ENCODE data around the gene ZSCAN2.
"Not testable (repeated sequence)": the region's sequence is repeated elsewhere in the genome, so short reads cannot be mapped to it uniquely, and the experiment has no call there.

ZSCAN2 gene

DNA sequence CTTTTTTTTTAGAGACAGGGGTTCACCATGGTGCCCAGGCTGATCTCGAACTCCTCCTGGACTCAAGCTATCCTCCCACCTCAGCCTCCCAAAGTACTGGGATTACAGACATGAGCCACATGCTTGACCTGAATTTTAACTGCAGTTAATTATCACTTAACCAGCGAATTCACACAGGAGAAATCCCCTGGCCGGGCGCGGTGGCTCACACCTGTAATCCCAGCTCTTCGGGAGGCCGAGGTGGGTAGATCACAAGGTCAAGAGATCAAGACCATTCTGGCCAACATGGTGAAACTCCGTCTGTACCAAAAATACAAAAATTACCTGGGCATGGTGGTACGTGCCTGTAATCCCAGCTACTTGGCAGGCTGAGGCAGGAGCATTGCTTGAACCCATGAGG lies 41.1 kb downstream of the ZSCAN2 start:
- not testable (repeated sequence) for DNase-seq (ENCODE audit: low read depth in 2 of 2)

DNA sequence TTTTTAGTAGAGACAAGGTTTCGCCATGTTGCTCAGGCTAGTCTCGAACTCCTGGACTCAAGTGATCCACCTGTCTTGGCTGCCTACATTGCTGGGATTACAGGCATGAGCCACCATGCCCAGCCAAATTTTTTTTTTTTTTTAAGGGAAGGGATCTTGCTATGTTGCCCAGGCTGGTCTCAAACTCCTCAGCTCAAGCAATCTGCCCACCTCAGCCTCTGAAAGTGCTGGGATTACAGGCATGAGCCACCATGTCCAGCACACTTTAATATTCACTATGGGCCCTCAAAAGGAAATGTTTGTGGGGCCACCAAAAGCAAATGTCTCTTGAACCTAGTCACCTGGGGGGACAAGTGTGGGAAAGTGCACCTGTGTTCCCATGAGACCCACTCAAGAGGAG lies 41.8 kb downstream of the ZSCAN2 start:
- not testable (repeated sequence) for DNase-seq (ENCODE audit: low read depth in 2 of 2)

DNA sequence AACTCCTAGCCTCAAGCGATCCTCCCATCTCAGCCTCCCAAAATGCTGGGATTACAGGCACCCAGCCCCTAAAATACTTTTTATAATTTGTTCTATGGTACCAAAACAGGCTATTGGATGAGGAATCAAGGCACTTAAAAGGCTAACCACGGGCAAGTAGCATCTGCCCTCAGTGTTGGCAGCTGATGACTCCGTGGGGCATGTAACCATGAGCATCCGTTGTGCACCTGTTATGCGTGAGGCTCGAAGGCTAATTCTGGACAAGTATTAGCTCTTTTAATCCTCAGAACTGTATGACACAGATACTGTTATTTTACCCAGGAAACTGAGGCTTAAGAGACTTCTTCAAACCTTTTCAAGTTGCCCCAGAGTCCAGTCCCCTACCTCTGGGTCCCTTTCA lies 43.0 kb downstream of the ZSCAN2 start:
- no peak for DNase-seq (ENCODE audit: low read depth in 2 of 2)

DNA sequence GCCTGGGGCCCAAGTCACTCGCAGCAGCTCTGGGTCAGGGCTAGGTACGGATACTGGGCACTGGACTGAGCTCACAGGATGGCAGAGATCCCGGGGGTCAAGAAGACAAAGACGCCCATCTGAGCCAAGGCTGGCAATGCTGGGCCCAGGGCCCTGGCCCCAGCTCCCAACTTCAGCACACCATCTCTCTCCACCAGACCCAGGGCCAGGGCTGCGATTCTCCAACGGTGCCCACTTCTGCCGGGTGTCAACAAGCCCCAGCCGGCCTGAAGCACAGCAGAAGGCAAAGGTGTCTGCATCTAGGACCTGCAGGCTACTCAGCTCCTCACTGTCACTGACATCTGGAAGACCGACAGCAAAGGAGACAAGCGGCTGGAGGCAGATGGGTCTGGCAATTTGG lies 44.7 kb downstream of the ZSCAN2 start:
- no peak for DNase-seq (ENCODE audit: low read depth in 2 of 2)

DNA sequence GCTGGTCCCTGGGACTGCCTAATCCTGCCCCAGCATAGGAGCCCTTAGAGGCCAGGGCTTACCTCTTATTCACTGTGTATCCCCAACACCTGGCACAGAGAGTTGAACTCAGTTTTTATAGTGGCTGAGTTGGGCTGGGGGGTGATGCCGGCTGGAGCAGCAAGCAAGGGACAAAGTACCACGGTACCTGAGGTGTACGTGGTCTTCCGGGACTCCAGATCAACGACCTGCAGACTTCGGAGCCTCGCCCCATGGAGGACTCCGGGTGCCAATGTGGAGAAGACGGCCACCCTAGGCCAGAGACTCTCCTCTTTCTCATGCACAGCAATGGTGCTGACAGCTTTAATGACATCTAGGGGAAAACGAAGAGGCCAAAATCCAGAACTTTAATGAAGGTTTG lies 45.2 kb downstream of the ZSCAN2 start:
- DNase-seq (ENCODE audit: low read depth in 2 of 2), result no peak

DNA sequence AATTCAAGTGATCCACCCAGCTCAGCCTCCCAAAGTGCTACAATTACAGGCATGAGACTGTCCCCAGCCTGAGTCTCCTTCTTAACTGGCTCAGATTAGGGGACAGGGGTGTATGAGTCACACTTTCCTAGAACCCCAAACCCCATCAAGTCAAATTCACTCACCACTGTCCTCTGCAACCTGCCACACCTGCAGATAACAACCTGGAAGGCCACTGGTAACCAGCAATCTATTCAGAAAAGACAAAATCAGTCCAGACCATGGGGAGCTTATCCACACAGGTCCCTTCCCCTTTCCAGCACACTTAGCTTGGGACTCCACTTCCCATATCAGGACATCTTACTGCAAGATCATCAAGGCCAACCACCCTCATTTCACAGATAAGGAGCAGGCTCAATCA lies 46.9 kb downstream of the ZSCAN2 start:
- DNase-seq (ENCODE audit: low read depth in 2 of 2), result no peak

DNA sequence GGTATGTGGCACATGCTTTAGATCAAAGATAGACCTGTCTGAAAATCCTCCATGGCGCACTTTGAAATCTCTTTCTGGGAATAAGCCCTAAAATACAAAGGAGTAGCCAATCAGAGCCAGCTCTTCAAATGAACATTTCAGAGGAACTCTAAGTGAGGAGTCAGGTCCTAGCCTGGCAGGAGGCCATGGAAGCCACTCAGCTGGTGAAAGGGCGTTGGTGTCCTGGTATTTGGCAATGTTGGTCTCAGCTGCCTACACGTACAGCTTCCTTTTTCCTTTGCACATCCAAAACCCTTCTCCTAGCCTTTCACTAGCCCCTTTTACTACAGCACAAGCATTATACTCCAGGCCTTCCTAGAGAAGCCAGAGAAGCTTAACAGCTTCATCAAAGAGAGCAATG lies 47.7 kb downstream of the ZSCAN2 start:
- no peak for DNase-seq (ENCODE audit: low read depth in 2 of 2)

DNA sequence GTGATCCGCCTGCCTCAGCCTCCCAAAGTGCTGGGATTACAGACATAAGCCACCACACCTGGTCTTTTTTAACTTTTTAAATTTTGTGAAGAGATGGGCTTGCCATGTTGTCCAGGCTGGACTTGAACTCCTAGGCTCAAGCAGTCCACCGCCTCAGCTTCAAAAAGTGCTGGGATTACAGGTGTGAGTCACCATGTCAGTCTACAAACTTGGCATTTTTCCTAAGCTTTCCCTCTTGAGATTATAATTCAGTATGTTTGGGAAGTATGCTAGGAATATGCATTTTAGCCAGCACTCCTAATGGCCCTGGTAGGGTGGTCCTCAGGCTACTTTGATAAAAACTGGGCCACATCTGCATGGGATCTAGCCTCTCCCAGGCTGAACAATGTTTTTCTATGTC lies 48.9 kb downstream of the ZSCAN2 start:
- DNase-seq (ENCODE audit: low read depth in 2 of 2), result no peak

DNA sequence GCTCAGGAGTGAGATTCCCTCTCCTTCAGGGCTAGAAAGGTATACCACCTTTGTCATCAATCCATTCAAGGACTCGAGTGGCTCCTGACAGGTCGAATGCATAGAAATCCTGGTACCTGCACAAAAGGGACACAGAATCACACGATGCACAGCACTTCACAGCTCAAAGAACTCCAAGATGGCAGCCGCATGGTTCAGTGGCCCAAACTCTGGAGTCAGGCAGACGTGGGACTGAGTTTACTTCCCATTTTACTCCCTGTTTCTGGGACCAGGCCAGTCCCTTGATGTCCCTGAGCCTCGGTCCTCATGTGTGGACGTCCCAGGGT lies 52.7 kb downstream of the ZSCAN2 start:
- DNase-seq (ENCODE audit: low read depth in 2 of 2), result no peak

DNA sequence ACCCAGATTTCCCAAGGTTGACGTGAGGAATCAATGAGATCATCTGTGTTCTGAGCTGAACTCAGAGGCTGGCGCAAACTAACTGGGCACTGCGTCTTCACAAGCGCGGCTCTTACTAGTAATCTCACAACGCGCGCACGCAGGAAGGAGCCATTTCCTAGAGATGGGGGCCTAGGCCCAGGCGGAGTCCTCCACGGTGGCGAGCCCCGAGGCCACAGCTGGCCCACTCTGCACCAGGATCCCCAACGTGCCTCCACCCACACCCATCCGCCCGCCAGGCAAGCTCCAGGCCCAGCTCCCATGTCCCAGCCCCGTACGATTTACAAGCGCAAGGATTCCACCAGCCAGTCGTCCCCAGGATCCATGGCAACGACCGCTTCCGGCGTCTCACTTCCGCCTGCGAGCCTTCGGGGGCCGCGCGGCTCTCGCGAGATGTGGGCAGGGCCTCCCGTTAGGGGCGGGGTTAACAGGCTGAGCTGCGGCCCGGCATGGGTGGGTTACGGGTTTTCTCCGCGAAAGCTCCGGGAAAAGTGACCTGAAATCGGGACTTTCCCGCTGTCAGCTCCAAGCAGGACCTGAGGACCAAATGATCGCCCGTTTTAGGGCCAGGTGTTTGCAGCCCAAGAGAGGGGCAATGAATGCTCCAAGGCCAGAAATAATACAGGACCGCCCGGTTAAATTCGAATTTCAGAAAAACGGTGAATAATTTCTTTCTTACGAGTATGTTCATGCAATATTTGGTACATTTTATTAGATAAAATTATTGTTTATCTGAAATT lies 53.3 kb downstream of the ZSCAN2 start, which contains the start of gene WDR73:
TSS of gene WDR73 (minus strand) at position 374 of the 779 bp plus-strand sequence. CDS start at position 365, 9 bp downstream.
- DNase-seq (ENCODE audit: low read depth in 2 of 2), result peak; percentile 94 to 96

DNA sequence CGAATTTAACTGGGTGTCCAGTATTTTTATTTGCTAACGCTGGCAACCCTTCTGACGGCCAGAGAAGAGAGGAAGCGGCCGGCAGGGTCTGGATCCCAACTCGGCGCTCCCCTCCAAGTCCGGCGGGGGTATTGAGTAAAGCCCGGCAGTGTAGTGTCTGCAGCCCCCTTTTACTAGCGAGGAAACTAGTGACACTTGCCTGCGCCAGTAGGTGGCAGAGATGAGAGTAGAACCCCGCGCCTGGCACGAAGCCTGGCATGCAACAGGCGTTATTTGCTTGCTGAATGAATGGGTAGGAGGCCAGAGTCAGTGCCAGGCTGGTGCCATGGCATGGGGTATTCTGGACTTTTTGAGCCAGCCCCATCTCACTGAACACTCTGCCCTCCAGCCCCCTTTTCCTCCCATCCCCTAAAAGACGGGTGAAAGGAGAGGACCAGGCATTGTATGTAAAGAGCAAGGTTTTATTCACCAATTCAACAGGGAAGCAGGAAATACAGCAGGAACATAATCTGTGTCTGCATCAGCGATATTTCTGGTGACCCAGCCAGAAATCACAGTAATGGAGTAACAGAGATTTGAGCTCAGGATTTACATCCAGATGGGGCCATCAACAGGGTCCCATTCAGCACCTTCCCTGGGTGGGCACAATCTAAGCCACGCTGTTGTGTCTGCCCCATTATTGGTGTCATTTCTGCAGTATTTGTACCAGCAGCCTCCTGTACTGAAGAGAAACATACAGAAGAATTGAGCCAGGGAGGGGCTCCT lies 54.1 kb downstream of the ZSCAN2 start:
- peak; percentile 60 to 70 for DNase-seq (ENCODE audit: low read depth in 2 of 2)

DNA sequence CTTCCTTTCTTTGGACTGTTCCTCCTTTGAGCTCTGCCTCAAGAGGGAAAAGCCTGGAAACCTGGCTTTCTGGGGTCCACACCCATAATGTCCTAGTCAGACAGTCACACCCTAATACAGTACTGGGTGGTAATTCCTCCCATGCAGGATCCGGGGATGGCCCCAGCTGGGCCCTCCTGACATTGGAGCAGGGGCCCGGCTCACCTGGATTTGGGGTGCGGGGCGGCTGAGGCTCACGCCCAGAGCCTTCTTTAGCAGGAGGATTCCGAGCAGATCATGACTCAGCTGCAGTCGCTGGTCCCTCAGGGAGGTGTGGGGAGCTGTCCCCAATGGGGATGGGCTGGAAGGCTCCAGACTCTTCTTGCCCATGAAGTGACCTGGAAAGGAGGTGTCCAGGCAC lies 56.2 kb downstream of the ZSCAN2 start:
- DNase-seq (ENCODE audit: low read depth in 2 of 2), result no peak

DNA sequence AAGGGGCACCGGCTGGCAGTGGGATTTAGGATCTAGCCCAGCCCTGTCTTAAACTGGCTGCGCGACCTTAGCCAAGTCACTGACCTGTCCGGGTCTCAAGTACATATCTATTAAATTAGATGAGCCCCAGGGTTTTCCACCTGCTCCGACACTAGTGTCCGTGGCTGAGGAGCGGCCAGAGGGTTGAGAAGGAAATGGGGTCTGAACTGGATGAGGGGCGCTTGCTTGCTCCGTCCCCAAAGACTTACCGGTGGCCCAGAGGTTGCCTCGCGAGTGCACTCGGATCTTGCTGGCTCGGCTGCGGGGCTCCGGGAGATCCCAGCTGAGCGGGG lies 56.9 kb downstream of the ZSCAN2 start:
- no peak for DNase-seq (ENCODE audit: low read depth in 2 of 2)

DNA sequence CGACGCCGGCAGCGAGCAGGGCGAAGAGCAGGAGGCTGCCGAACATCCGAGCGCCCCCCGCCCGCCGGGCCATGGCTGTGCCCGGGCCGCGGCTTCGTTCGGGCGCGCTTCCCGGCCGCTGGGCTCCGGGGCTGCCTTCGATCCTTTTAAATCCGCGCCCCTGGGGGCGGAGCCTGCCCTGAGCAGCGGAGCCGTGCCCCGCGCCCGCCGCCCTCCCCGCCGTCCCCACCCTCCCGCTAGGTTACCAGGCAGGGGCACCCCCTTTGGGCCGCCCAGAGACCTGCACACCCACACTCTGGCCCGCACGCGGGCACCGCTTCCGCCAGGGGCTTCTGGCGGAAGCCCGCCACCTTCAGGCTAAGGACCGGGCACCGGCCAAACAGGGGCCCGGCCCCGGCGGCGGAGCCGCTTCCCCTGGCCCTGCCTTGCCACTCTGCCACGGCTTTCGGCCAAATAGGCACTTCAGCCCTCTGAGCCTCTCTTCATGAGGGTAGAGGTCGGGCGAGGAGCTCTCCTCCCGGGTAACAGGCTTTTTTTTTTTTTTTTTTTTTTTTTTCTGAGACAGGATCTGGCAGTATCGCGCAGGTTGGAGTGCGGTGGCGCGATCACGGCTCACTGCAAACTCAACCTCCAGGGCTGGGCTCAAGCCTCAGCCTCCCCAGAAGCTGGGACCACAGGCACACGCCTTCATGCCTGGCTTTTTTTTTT lies 57.4 kb downstream of the ZSCAN2 start, which contains the start of gene NMB:
TSS of gene NMB (minus strand) at position 120 of the 708 bp plus-strand sequence. CDS start at position 73, 47 bp downstream.
- DNase-seq (ENCODE audit: low read depth in 2 of 2), result peak; percentile 75 to 76

DNA sequence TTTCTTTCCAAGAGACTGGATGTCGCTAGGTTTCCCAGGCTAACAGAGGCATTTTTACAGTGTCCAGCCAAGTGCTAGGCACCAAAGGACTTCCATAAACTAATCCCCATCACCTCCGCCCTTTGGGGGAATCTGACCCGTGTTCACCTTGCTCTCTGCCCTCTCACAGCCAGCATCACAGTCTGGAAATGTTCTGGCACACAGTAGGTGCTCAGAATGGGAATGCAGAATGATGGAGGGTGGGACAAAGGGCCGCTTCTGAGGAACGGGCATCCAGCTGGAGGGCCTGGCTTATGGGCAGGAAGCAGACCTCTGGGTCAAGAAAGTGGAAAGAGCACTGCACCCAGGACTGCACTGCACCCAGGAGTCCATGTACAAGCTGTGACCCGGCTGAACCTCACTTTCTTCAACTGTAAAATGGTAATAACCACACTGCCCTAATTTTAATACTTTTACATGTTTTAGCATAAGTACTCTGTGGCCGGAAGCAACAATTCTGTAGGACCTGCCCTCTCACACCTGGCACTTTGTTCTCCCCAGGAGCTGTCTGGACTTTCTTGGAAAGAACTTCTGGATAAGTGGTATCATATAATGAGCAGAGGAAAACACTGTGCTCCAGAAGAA lies 58.1 kb downstream of the ZSCAN2 start:
- no peak for DNase-seq (ENCODE audit: low read depth in 2 of 2)

DNA sequence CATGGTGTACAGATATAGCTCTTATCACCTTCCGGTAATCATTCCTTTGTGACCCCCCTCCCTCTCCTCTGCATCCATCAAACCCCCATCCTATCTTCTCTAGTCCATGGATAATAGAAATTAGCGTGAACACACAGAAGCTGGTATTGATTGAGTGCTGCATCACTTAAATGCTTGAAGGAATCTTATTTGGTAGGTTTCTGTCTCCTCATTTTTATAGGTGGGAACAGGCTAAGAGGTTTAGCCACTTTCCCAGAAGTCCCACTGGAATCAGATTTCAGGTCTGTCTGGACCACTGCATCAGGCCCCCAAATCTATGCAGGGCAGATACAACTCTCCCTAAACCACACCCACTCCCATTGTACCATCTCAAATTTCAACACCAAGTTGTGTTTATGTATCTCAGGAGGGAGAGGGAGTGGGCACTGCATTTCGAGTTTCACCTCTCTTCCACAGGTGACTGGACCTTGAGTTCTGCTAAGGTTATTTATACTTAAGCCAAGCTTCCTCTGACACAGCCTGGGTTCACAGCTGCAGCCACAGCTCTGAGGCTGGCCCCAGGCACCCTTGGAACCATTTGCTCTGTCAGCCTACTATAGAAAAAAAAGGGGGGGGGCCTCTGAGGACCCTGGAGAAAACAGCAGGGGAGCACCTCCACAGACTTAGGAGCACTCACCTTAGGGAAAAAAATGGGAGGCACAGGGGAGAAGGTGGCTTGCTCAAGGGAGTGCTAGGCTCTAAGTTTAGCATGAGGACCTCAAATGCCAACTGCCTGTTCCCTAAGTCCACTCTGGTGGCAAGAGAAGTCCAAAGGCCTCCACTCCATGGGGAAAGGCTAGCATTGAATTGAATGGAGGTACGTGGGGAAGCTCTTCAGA lies 59.3 kb downstream of the ZSCAN2 start:
- no peak for DNase-seq (ENCODE audit: low read depth in 2 of 2)

DNA sequence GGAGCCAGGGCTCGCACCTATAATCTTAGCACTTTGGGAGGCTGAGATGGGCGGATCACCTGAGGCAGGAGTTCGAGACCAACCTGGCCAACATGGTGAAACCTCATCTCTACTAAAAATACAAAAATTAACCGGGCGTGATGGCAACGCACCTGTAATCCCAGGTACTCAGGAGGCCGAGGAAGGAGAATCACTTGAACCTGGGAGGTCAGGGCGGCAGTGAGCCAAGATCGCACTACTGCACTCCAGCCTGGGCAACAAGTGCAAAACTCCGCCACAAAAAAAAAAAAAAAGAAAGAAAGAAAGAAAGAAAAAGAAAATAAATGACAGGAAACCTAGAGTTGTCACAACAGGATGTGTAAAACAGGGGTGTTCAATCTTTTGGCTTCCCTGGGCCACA lies 60.2 kb downstream of the ZSCAN2 start:
- no peak for DNase-seq (ENCODE audit: low read depth in 2 of 2)

DNA sequence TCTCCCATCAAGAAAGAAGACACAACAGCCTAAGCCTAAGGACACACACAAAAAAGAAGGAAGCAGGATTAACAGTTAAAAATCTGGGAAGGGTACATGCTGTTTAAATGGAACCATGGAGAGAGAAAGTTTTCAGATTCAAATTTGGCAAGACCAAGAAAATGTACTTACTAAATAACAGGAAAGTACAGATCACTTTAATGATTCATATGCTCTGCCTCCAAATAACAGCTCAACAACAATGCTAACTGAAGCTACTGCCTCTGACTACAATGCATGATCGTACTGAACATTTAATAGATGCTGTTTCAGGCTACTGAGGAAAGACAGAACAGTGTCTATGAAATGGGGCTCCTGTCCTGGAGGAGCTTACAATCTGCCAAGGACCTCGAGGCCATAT lies 65.6 kb downstream of the ZSCAN2 start:
- no peak for DNase-seq (ENCODE audit: low read depth in 2 of 2)

DNA sequence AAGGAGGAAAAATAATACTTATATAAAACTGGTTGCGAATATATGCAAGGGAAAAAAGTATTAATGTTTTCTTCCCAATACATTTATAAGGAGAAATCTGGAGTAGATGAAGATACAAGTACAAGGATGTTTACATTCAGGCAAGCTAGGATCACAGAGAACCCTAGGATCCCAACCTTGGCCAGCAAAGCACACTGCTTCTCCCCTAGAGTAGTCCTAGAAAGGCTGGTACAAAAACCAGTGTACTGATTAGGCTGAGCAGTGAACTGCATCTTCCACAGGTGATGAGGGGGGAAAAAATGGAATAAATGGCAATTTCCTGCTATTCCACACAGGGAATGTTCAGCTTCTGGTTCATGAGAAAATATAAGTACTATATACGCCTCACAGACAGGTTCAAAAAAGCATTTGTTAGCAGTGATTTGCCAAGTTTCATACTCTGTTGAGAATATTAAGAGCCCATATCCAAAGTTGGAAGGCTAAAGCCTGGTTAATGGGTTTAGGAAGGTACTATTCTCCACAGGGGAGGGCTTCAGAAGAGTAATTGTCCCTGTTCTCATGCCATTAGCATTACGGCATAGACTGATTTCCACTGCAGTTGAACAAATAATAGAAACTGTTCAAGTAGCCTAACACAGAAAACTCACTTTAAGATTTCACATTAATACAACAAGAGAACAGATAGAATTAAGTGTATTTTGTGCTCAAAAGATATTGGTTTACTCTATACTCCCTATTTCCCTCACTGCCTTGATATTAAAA lies 67.6 kb downstream of the ZSCAN2 start:
- no peak for DNase-seq (ENCODE audit: low read depth in 2 of 2)

DNA sequence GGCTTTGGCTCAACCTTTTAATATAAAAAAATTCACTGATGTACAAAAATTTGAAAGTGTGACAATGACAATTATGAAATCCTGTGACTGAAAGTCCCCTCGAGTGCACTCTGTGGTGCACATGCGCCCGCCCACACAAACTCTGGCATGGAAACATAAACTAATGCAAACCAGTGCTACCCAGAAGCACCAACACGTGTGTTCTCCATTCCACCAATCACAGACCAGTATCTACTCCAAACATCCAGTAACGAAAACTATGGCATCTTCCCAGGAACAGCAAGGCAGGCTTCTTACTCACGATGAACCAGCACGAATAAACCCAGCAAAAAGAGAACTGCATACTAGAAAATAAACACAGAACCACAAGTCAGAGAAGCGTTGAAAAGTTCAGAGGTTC lies 68.9 kb downstream of the ZSCAN2 start:
- peak; percentile 49 for DNase-seq (ENCODE audit: low read depth in 2 of 2)

Data from stimulated activated CD8-positive, alpha-beta memory T cell treated with anti-CD3 and anti-CD28 coated beads, Interleukin-15, amount 100 ng/mL, for 48 hours (primary cell).